Activated CD8-positive, alpha-beta memory T cell treated with anti-CD3 and anti-CD28 coated beads, Interleukin-2, amount 10 ng/mL, durations not matched to agents 7 days and 5 days (primary cell): ENCODE results near the gene PLXDC2. TPM values are rescaled to one million over a fixed set of nuclear protein-coding genes. Genes with fewer than 3 reads are reported as not detected.

ENCODE experiments used
- ATAC-seq: fragments of 150-1000 bp; cut with Tn5 transposase; one replicate; pipeline ENCODE4 v1.10.0; 2021; ENCODE audit warnings: moderate library complexity
- CTCF ChIA-PET: fragments of 350-600 bp; sonication (Branson Sonifier 250); formaldehyde crosslinking; loops from one replicate; lab custom pipeline; 2021; ENCODE audit warnings: antibody characterized with exemption; lab: Charles Lee
- DNase-seq: peaks from one replicate; pipeline ENCODE4 v3.0.0-alpha.2; 2020
- H3K27ac Mint-ChIP-seq: one replicate; pipeline ENCODE4 v1.8.0; 2021; ENCODE audit warnings: mild to moderate bottlenecking, mixed read lengths
- H3K27me3 Mint-ChIP-seq: one replicate; pipeline ENCODE4 v1.8.0; 2021; ENCODE audit warnings: mixed read lengths
- H3K36me3 Mint-ChIP-seq: one replicate; pipeline ENCODE4 v1.8.0; 2021; ENCODE audit warnings: mild to moderate bottlenecking, mixed read lengths
- H3K4me1 Mint-ChIP-seq: one replicate; pipeline ENCODE4 v1.8.0; 2021; ENCODE audit warnings: mixed read lengths
- H3K4me3 Mint-ChIP-seq: one replicate; pipeline ENCODE4 v1.8.0; 2021; ENCODE audit warnings: mild to moderate bottlenecking, moderate library complexity, mixed read lengths
- H3K9me3 Mint-ChIP-seq: one replicate; pipeline ENCODE4 v1.8.0; 2022; ENCODE audit warnings: low read depth, mixed read lengths
- total RNA-seq, 2 experiments: library from RNA; stranded (reverse); gene quantifications; one replicate each; pipeline ENCODE4 v1.2.3, GENCODE V29; 2021

The PLXDC2 gene
- total RNA-seq, 2 experiments from 2014 or later, result 0.05 TPM; not detected in 1

GRCh38 chr10:19917751-19918478 is 101.7 kb downstream of the PLXDC2 start:
- ATAC-seq (no peak), DNase-seq (no peak)
- peaks cover 8% of the 10 kb centered on the region for H3K9me3 Mint-ChIP-seq
- H3K4me1 Mint-ChIP-seq, result no peaks in the 10 kb centered on the region
- no peaks in the 10 kb centered on the region for H3K36me3 Mint-ChIP-seq
- no peak overlapping the region for H3K27ac Mint-ChIP-seq
- CTCF ChIA-PET, result interaction anchor here (1.5 kb wide), 1 partner anchor 14 kb away, joined by 3 read pairs; no protein-coding TSS in a partner anchor
- no peak overlapping the region for H3K4me3 Mint-ChIP-seq
- H3K27me3 Mint-ChIP-seq, result no peaks in the 10 kb centered on the region

- DNase-seq (no peak), ATAC-seq (no peak)
- no peaks in the 10 kb centered on the region for H3K36me3 Mint-ChIP-seq
- peaks cover 8% of the 10 kb centered on the region for H3K9me3 Mint-ChIP-seq
- no peak overlapping the region for H3K4me3 Mint-ChIP-seq
- no peaks in the 10 kb centered on the region for H3K4me1 Mint-ChIP-seq
- CTCF ChIA-PET, result interaction anchor here (1.5 kb wide), 1 partner anchor 13 kb away, joined by 3 read pairs; no protein-coding TSS in a partner anchor
- H3K27ac Mint-ChIP-seq, result no peak overlapping the region
- H3K27me3 Mint-ChIP-seq, result no peaks in the 10 kb centered on the region
Measured at GRCh38 chr10:19918794-19919193, 102.6 kb downstream of the PLXDC2 start.

- no peak for DNase-seq
- no peaks in the 10 kb centered on the region for H3K4me1 Mint-ChIP-seq
- no peaks in the 10 kb centered on the region for H3K27me3 Mint-ChIP-seq
- no peak overlapping the region for H3K27ac Mint-ChIP-seq
- no peaks in the 10 kb centered on the region for H3K36me3 Mint-ChIP-seq
- H3K9me3 Mint-ChIP-seq, result peaks cover 8% of the 10 kb centered on the region
- H3K4me3 Mint-ChIP-seq, result no peak overlapping the region
- ATAC-seq, result no peak
- CTCF ChIA-PET, result no interaction called here
Measured at GRCh38 chr10:19919671-19920070, 103.4 kb downstream of the PLXDC2 start.

GRCh38 chr10:19920075-19920726 is 104.0 kb downstream of the PLXDC2 start:
- no peak for ATAC-seq
- CTCF ChIA-PET, result no interaction called here
- no peak overlapping the region for H3K27ac Mint-ChIP-seq

GRCh38 chr10:19921300-19922140 is 105.3 kb downstream of the PLXDC2 start:
- no peak for DNase-seq
- CTCF ChIA-PET, result no interaction called here
- H3K27me3 Mint-ChIP-seq, result no peaks in the 10 kb centered on the region
- peaks cover 3% of the 10 kb centered on the region for H3K9me3 Mint-ChIP-seq
- ATAC-seq, result no peak
- no peaks in the 10 kb centered on the region for H3K4me1 Mint-ChIP-seq
- no peak overlapping the region for H3K4me3 Mint-ChIP-seq
- H3K27ac Mint-ChIP-seq, result no peak overlapping the region
- H3K36me3 Mint-ChIP-seq, result no peaks in the 10 kb centered on the region

More at GRCh38 chr10:19920075-19920726, 104.0 kb downstream of the PLXDC2 start:
- Mint-ChIP-seq H3K4me1 (no peaks in the 10 kb centered on the region), H3K36me3 (no peaks in the 10 kb centered on the region), H3K27me3 (no peaks in the 10 kb centered on the region), H3K4me3 (no peak overlapping the region), H3K9me3 (peaks cover 5% of the 10 kb centered on the region)
- DNase-seq, result no peak

GRCh38 chr10:19922236-19922963 is 106.2 kb downstream of the PLXDC2 start:
- Mint-ChIP-seq H3K4me3 (no peak overlapping the region), H3K27ac (no peak overlapping the region), H3K27me3 (no peaks in the 10 kb centered on the region), H3K9me3 (peaks cover 3% of the 10 kb centered on the region), H3K36me3 (no peaks in the 10 kb centered on the region), H3K4me1 (no peaks in the 10 kb centered on the region)
- CTCF ChIA-PET, result no interaction called here
- ATAC-seq, result no peak
- no peak for DNase-seq

- H3K27me3 Mint-ChIP-seq, result no peaks in the 10 kb centered on the region
- no peaks in the 10 kb centered on the region for H3K4me1 Mint-ChIP-seq
- ATAC-seq, result no peak
- peaks cover 7% of the 10 kb centered on the region for H3K9me3 Mint-ChIP-seq
- no peak overlapping the region for H3K27ac Mint-ChIP-seq
- no peaks in the 10 kb centered on the region for H3K36me3 Mint-ChIP-seq
- CTCF ChIA-PET, result no interaction called here
- no peak for DNase-seq
- no peak overlapping the region for H3K4me3 Mint-ChIP-seq
Measured at GRCh38 chr10:19925064-19925463, 108.8 kb downstream of the PLXDC2 start.

GRCh38 chr10:19928936-19929335 is 112.7 kb downstream of the PLXDC2 start:
- DNase-seq (no peak), ATAC-seq (no peak)
- Mint-ChIP-seq H3K4me1 (no peaks in the 10 kb centered on the region), H3K27me3 (no peaks in the 10 kb centered on the region), H3K27ac (no peak overlapping the region), H3K36me3 (no peaks in the 10 kb centered on the region), H3K9me3 (peaks cover 10% of the 10 kb centered on the region), H3K4me3 (no peak overlapping the region)
- CTCF ChIA-PET, result no interaction called here

- no peaks in the 10 kb centered on the region for H3K4me1 Mint-ChIP-seq
- ATAC-seq (no peak), DNase-seq (no peak)
- no peaks in the 10 kb centered on the region for H3K36me3 Mint-ChIP-seq
- peaks cover 12% of the 10 kb centered on the region for H3K9me3 Mint-ChIP-seq
- CTCF ChIA-PET, result no interaction called here
- no peaks in the 10 kb centered on the region for H3K27me3 Mint-ChIP-seq
- no peak overlapping the region for H3K4me3 Mint-ChIP-seq
- H3K27ac Mint-ChIP-seq, result no peak overlapping the region
Measured at GRCh38 chr10:19929506-19930140, 113.4 kb downstream of the PLXDC2 start.

GRCh38 chr10:19930936-19931893 is 115.0 kb downstream of the PLXDC2 start:
- Mint-ChIP-seq H3K27ac (no peak overlapping the region), H3K4me1 (no peaks in the 10 kb centered on the region), H3K9me3 (peaks cover 14% of the 10 kb centered on the region), H3K4me3 (no peak overlapping the region), H3K36me3 (no peaks in the 10 kb centered on the region), H3K27me3 (no peaks in the 10 kb centered on the region)
- no peak for DNase-seq
- CTCF ChIA-PET, result interaction anchor here (1.4 kb wide), 1 partner anchor 13 kb away, joined by 3 read pairs; no protein-coding TSS in a partner anchor
- ATAC-seq, result no peak

GRCh38 chr10:19931894-19932590 is 115.8 kb downstream of the PLXDC2 start:
- ATAC-seq (no peak), DNase-seq (no peak)
- Mint-ChIP-seq H3K27ac (no peak overlapping the region), H3K36me3 (no peaks in the 10 kb centered on the region), H3K4me3 (no peak overlapping the region), H3K27me3 (no peaks in the 10 kb centered on the region), H3K4me1 (no peaks in the 10 kb centered on the region), H3K9me3 (peaks cover 13% of the 10 kb centered on the region)
- CTCF ChIA-PET, result interaction anchor here (1.4 kb wide), 1 partner anchor 13 kb away, joined by 3 read pairs; no protein-coding TSS in a partner anchor
